HG03378 (cell line): ENCODE results near the gene DUSP5.
"Not testable (repeated sequence)": the region's sequence is repeated elsewhere in the genome, so short reads cannot be mapped to it uniquely, and the experiment has no call there.

Experiments
- ATAC-seq: cut with Tn5 transposase; IDR thresholded peaks from one replicate; pipeline ENCODE4 v1.9.1; 2021; ENCODE audit warnings: mild to moderate bottlenecking, moderate library complexity; ENCODE audit not compliant: unreplicated experiment

Gene DUSP5

GRCh38 chr10:110497438-110498086 is at the start of gene DUSP5:
TSS of gene DUSP5 (plus strand) at chr10:110497907. CDS start at chr10:110498122, 215 bp downstream.
- ATAC-seq = peak; percentile 54

GRCh38 chr10:110448682-110449418 is 48.9 kb upstream of the DUSP5 start:
- ATAC-seq = no peak

- peak; percentile 48 for ATAC-seq
Observed at GRCh38 chr10:110455446-110455845, 42.3 kb upstream of the DUSP5 start.

GRCh38 chr10:110456046-110456445 is 41.7 kb upstream of the DUSP5 start:
- ATAC-seq = no peak

GRCh38 chr10:110456523-110457091 is 41.1 kb upstream of the DUSP5 start:
- ATAC-seq = no peak

- no peak for ATAC-seq
Observed at GRCh38 chr10:110457851-110458250, 39.9 kb upstream of the DUSP5 start.

- no peak for ATAC-seq
Observed at GRCh38 chr10:110458266-110458920, 39.3 kb upstream of the DUSP5 start.

- no peak for ATAC-seq
Observed at GRCh38 chr10:110459600-110459999, 38.1 kb upstream of the DUSP5 start.

- ATAC-seq = no peak
Observed at GRCh38 chr10:110460111-110460809, 37.4 kb upstream of the DUSP5 start.

GRCh38 chr10:110461088-110461487 is 36.6 kb upstream of the DUSP5 start:
- no peak for ATAC-seq

- no peak for ATAC-seq
Observed at GRCh38 chr10:110461530-110461929, 36.2 kb upstream of the DUSP5 start.

GRCh38 chr10:110462166-110463095 is 35.3 kb upstream of the DUSP5 start:
- no peak for ATAC-seq

GRCh38 chr10:110468258-110468657 is 29.4 kb upstream of the DUSP5 start:
- ATAC-seq = not testable (repeated sequence)

GRCh38 chr10:110470541-110470940 is 27.2 kb upstream of the DUSP5 start:
- ATAC-seq = not testable (repeated sequence)

GRCh38 chr10:110471566-110472139 is 26.1 kb upstream of the DUSP5 start:
- no peak for ATAC-seq

GRCh38 chr10:110474017-110474416 is 23.7 kb upstream of the DUSP5 start:
- ATAC-seq = no peak

GRCh38 chr10:110474826-110475225 is 22.9 kb upstream of the DUSP5 start:
- no peak for ATAC-seq

GRCh38 chr10:110475722-110476515 is 21.8 kb upstream of the DUSP5 start:
- ATAC-seq = no peak

GRCh38 chr10:110479710-110480109 is 18.0 kb upstream of the DUSP5 start:
- ATAC-seq = no peak
